ENCODE data around the gene PAX7.

- TF ChIP-seq CTCF (IDR thresholded peaks at IDR 0.05) (no peak), POLR2A (IDR thresholded peaks at IDR 0.05) (no peak)
Measured at GRCh38 chr1:18607289-18607760, 23.3 kb upstream of the PAX7 start.

Measured in heart left ventricle (tissue), 13 donors.